Right kidney (tissue), 1 donor: ENCODE measurements around the gene ARL6IP4.

Experiments used
- DNase-seq: peaks from one replicate; pipeline ENCODE4 v3.0.0-alpha.2; 2016

ARL6IP4 gene

DNA sequence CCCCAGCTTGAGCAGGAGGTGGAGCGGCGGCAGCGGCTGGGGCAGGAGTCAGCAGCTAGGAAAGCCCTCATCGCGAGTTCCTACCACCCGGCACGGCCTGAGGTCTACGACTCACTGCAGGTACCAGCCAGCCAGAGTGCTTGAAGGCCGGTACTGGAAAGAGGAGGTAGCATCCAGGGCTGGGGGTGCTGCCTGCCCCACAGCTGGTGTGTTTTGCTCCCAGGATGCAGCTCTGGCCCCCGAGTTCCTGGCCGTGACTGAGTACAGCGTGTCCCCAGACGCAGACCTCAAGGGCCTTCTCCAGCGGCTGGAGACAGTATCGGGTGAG, 3.9 kb upstream of the ARL6IP4 start:
- no peak for DNase-seq

DNA sequence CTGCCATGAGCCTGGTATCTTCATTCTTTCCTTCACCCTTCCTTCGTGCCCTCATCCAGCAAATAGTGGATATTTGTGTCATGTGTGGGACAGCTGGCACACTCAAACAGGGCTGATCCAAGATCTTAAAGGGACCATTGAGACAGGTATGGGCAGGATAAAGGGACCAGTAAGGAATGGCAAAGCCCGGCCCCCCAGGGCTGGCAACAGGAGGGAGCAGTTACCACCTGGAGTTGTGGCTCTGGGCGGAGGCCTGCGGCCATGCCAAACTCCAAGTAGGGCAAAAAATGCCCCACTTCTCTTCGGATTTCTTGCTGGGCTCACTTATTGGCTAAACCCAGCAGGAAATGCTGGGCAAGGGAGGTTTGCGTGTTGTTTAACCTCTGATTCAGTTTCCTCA, 3.3 kb upstream of the ARL6IP4 start:
- no peak for DNase-seq

DNA sequence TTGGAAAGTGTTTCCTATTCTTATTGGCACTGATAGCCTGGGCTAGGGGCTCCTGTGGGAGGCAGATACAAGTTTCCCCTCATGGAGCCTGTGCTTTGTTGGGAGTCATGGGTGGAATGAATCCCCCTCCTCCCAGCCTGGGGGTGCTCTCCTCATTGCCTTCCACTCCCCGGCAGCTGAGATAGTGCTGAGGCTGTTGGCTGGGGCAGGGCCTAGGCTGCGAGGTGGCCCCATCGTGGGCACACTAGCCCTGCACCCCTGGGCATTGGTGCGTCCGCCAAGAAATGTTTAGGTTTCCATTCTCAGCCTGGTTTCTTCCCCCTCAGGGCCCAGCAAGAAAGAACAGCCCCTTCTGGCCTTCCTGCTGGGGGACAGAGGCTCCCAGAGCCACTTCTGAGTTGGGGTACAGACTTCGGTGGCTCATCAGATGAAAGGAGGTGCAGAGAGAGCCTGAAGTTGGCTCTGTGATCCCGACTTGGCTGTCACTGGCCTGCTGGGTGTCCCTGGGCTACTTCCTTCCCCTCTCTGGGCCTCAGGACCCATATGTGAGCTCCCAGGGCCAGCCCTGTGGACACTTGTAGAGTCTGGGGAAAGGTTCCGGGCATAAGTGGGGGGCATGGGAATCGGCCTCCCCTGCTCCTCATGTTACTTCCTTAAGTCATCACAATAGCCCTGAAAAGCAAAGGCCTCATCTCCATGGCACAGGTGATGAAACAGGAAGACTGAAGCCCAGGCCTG, 2.7 kb upstream of the ARL6IP4 start:
- DNase-seq: no peak

- DNase-seq: no peak
These were observed 1.9 kb upstream of the ARL6IP4 start for GRCh38 chr12:122978507-122978955.

GRCh38 chr12:122979001-122979907, 1.2 kb upstream of the ARL6IP4 start:
- no peak for DNase-seq

GRCh38 chr12:122979908-122980182, 636 bp upstream of the ARL6IP4 start:
- no peak for DNase-seq

DNA sequence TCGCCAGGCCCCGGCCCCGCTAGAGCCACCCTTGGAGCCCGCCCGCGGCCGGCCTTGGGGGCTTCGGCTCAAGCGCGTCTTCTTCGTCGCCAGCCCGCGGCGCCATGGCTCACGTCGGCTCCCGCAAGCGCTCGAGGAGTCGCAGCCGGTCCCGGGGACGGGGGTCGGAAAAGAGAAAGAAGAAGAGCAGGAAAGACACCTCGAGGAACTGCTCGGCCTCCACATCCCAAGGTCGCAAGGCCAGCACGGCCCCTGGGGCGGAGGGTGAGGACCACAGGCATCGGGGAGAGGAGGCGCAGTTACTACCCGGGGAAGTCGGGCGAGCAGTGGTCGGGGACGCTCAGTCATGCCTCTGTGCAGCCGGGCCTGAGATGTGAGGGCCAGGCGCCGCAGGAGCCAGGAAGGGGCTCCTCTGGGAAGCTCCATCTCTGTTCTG, 573 bp downstream of the ARL6IP4 start:
- DNase-seq: no peak

- no peak for DNase-seq
These were observed 1.4 kb downstream of the ARL6IP4 start for GRCh38 chr12:122981587-122982476.

DNA sequence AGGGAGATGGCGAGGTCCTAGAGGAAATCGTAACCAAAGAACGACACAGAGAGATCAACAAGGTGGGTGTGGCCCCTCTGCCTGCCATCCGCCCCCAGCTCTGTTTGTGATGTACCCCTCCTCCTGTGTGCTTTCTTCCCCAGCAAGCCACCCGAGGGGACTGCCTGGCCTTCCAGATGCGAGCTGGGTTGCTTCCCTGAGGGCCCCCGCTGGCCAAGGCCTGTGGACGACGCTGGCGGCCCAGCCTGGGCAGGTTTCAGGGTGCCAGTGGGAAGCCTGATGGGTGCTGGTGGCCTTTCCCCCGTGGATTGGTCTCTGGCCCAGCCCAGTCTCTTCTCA, 2.0 kb downstream of the ARL6IP4 start:
- no peak for DNase-seq

- DNase-seq: no peak
These were observed 2.7 kb downstream of the ARL6IP4 start for GRCh38 chr12:122982963-122983788.

DNA sequence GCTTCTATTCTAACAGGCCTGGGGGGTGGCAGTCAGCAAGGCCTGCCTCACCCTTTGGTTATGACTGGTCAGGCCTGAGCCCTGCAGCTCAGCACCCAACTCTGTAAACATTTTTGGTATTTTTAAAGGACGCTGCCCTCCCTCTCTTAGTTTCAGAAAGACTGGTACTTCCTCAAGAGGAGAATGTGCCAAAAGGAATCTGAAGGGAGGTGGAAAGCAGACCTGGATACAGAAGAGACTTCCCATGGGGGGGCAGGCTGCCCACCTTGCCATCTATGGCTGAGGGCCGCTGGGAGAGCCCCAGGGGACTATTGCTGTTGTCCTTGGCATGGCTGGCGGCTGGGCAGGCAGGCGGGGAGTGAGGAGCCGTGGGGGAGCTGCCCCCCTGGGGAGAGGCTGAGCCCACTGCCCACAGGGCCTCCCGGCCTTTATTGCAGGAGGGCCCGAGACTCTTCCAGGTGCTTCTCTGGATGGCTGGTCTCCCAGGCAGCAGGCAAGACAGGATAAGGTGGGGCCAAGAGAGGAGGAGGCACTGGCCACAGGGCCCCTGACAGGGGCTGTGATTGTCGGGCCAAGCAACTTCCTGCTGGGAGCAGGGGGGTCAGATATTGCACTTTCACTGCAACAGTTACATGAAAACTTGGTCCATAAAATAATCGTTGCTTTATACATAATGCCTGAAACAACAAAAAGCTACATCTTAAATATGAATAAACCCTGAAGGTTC, 3.5 kb downstream of the ARL6IP4 start:
- DNase-seq: no peak

DNA sequence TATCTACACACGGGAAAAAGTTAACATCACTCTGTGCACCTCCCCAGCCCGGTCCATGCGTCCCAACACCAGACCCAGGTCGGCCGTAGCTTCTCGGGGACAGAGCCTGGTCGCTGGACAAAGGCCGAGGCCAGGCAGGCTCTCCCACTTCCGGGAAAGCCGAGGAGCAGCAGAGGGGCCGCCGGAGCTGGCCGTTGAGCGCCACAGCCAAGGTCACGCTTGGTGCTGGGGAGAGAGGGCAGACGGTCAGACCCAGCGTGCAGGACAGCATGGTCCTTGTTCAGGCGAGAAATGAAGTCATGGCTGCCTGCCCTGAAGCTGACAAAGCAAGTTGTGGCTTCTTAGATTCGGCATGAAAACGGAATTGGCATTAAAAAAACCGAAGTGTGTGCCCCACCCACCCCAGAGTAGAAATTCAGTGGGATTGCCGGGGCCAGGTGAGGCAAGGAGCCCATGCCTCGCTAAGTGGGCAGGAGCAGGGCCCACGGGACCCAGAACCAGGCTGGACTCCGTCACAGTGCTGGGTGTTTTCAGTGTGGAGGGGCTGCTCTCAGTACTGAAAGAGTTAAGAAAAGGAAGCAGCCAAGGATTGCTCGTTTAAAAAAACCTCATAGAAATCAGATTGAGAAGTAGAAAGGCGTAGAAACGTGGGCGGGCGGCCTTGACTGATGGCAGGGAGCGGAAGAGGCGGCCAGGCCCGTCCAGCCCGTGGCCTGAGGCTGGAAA, 4.3 kb downstream of the ARL6IP4 start:
- peak; percentile 69 for DNase-seq

DNA sequence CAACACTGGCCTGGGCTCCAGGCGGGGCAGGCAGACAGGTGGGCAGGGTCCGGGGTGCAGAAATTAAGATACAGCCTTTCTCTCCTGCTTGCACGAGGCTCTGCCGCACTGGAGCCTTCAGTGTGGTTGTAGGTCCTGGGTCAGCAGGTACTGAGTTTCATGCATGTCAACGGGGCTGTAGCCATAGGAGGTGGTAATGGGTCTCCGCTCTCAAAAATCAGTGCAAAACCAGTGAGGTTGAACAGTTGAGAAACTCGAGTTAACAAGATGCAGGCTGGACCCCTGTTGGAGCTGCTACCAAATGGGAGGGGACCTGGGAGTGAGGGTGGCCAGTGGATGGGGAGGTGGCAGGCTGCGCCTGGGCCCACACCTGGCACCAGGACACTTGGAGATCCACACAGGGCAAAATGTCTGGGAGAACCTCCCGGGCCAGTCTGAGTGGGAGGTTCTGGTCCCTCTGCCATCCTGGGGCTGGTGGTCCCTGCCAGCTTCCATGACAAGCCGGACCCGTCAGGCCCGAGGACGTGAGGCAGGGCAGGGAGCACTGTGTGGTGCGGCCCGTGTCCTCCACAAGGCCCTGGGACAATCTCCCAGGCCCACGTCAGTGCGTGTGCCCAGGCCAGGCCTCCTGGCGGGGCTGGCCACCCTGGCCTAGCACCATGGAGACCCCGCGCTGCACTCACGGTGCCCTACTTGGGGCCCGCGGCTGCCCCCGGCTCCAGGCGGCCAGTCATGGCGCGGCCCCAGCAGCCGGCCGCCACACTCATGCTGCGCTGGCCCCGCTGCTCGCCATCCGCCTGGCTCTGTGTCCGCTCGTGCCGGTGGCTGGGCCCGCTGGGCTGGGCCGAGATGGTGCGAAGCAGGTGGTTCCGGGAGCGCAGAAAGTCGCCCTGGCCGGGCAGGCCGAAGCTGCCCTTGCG, 5.1 kb downstream of the ARL6IP4 start:
- DNase-seq: no peak

GRCh38 chr12:122986258-122986871, 5.9 kb downstream of the ARL6IP4 start:
- no peak for DNase-seq

- no peak for DNase-seq
These were observed 6.8 kb downstream of the ARL6IP4 start for GRCh38 chr12:122987086-122987951.

GRCh38 chr12:122988036-122988435, 7.6 kb downstream of the ARL6IP4 start:
- no peak for DNase-seq

DNA sequence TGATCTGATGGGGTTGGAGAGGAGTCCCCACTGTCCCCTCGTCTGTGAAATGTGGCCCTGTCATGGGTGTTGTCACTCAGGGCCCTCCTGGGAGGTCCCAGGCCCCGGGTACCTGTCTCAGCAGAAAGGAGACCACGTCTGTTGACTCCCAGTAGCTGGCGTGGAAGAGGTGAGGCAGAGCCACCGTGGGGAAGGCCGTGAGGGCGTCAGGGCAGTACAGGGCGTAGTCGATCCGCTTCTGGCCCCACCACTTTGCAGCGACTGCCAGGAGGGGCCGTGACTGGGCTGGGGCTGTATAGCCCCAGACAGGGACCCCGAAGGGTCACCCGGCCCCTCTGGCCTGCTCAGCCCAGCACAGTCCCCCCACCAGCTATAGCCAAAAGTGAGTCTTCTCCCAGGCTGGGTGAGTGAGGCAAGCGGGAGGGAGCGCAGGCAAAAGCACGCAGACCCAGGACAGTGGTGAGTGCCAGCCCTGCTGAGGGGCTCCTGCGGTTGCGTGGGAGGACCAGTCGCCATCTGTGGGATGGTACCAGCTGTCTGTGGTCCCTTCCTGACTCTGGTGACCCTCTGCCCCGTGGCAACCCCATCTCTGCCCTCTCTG, 8.2 kb downstream of the ARL6IP4 start:
- DNase-seq: no peak
